Osteocyte (in vitro differentiated cells): ENCODE data around the gene ATF6. TPM values are rescaled to one million over a fixed set of nuclear protein-coding genes. Genes with fewer than 3 reads are reported as not detected.

ENCODE experiments used
- DNase-seq: peaks from one replicate; pipeline ENCODE4 v3.0.0; 2021; ENCODE audit warnings: mixed read lengths; ENCODE audit not compliant: unreplicated experiment; ENCODE audit errors: extremely low spot score
- H3K27ac Mint-ChIP-seq: one replicate; pipeline ENCODE4 v1.8.0; 2021; ENCODE audit warnings: mild to moderate bottlenecking, mixed read lengths; ENCODE audit not compliant: unreplicated experiment
- H3K27me3 Mint-ChIP-seq: one replicate; pipeline ENCODE4 v1.8.0; 2021; ENCODE audit warnings: mixed read lengths; ENCODE audit not compliant: unreplicated experiment
- H3K36me3 Mint-ChIP-seq: one replicate; pipeline ENCODE4 v1.8.0; 2021; ENCODE audit warnings: mixed read lengths; ENCODE audit not compliant: unreplicated experiment
- H3K4me1 Mint-ChIP-seq: one replicate; pipeline ENCODE4 v1.8.0; 2021; ENCODE audit warnings: mixed read lengths; ENCODE audit not compliant: unreplicated experiment
- H3K4me3 Mint-ChIP-seq: one replicate; pipeline ENCODE4 v1.8.0; 2021; ENCODE audit warnings: mild to moderate bottlenecking, moderate library complexity, mixed read lengths; ENCODE audit not compliant: unreplicated experiment
- H3K9me3 Mint-ChIP-seq: one replicate; pipeline ENCODE4 v1.8.0; 2021; ENCODE audit warnings: mixed read lengths; ENCODE audit not compliant: unreplicated experiment
- CTCF ChIP-seq: fragments of 200-600 bp; sonication (generic); IDR thresholded peaks from 2 replicates; pipeline ENCODE4 v1.5.0; 2021; ENCODE audit warnings: antibody characterized with exemption, mild to moderate bottlenecking, moderate library complexity
- total RNA-seq: library from RNA; stranded (reverse); gene quantifications from 2 replicates; pipeline ENCODE4 v1.2.1, GENCODE V29; 2021

The ATF6 gene
- total RNA-seq, 1 donor from 2014 or later = 29.7 TPM

GRCh38 chr1:161790587-161791317 is 24.6 kb downstream of the ATF6 start:
- DNase-seq = no peak
- Mint-ChIP-seq H3K27ac (no peak overlapping the region), H3K36me3 (peaks cover 33% of the 10 kb centered on the region), H3K4me1 (peaks cover 4% of the 10 kb centered on the region), H3K4me3 (no peak overlapping the region), H3K27me3 (no peaks in the 10 kb centered on the region), H3K9me3 (no peaks in the 10 kb centered on the region)
- TF ChIP-seq CTCF = no peak

- Mint-ChIP-seq H3K4me3 (no peak overlapping the region), H3K36me3 (peaks cover 26% of the 10 kb centered on the region), H3K27ac (no peak overlapping the region), H3K4me1 (peaks cover 4% of the 10 kb centered on the region), H3K9me3 (no peaks in the 10 kb centered on the region), H3K27me3 (no peaks in the 10 kb centered on the region)
- no peak for TF ChIP-seq CTCF
- no peak for DNase-seq
These were observed 26.0 kb downstream of the ATF6 start for GRCh38 chr1:161791904-161792655.

GRCh38 chr1:161792740-161793139 is 26.6 kb downstream of the ATF6 start:
- H3K27ac Mint-ChIP-seq = no peak overlapping the region

GRCh38 chr1:161799792-161800191 is 33.7 kb downstream of the ATF6 start:
- H3K9me3 Mint-ChIP-seq = no peaks in the 10 kb centered on the region
- no peak for DNase-seq
- peaks cover 36% of the 10 kb centered on the region for H3K36me3 Mint-ChIP-seq
- H3K4me1 Mint-ChIP-seq = no peaks in the 10 kb centered on the region
- H3K27ac Mint-ChIP-seq = no peak overlapping the region
- no peak for TF ChIP-seq CTCF
- no peaks in the 10 kb centered on the region for H3K27me3 Mint-ChIP-seq
- H3K4me3 Mint-ChIP-seq = no peak overlapping the region

More at GRCh38 chr1:161792740-161793139, 26.6 kb downstream of the ATF6 start:
- Mint-ChIP-seq H3K4me1 (peaks cover 4% of the 10 kb centered on the region), H3K36me3 (peaks cover 30% of the 10 kb centered on the region), H3K27me3 (no peaks in the 10 kb centered on the region), H3K4me3 (no peak overlapping the region), H3K9me3 (no peaks in the 10 kb centered on the region)
- DNase-seq = no peak
- peak; percentile 77 for TF ChIP-seq CTCF

GRCh38 chr1:161801955-161802354 is 35.8 kb downstream of the ATF6 start:
- Mint-ChIP-seq H3K27me3 (no peaks in the 10 kb centered on the region), H3K4me3 (no peak overlapping the region), H3K27ac (no peak overlapping the region), H3K9me3 (no peaks in the 10 kb centered on the region), H3K36me3 (peaks cover 36% of the 10 kb centered on the region), H3K4me1 (peaks cover 19% of the 10 kb centered on the region)
- DNase-seq = no peak
- TF ChIP-seq CTCF = no peak
